Measurements from ENCODE around the gene SAP30BP.

SAP30BP gene

GRCh38 chr17:75685499-75685898 is 18.4 kb downstream of the SAP30BP start:
- DNase-seq (ENCODE audit: low read depth in 2 of 2) = no peak

DNA sequence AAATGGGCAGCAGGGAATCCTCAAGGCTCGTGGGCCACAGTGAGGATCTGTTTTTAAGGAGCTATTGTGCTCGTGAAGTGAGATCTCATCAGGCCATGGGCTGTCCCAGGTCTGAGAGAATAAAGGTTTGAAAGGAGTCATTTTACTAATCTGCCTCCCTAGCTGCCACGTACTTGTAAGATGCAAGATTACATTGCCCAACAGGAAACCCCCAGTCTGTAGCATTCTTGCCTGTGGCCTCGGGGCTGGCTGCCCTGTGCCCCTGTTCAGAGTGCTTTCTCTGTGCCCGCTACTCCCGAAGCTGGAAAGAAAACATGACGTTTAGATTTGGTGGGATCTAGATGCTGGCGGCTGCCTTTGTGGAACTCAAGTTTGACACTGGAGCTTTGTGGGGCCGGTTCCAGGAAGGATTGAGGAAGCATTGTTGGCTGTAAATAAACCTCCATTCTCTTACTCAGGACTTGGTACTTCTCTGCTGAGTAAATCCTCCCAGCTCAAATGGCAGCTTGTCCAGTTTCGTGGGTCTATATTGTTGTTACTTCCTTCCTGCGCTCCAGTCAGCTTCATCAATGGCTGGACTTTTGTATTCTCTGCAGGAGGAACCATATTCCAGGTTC is 21.2 kb downstream of the SAP30BP start:
- DNase-seq (ENCODE audit: low read depth in 2 of 2) = no peak

DNA sequence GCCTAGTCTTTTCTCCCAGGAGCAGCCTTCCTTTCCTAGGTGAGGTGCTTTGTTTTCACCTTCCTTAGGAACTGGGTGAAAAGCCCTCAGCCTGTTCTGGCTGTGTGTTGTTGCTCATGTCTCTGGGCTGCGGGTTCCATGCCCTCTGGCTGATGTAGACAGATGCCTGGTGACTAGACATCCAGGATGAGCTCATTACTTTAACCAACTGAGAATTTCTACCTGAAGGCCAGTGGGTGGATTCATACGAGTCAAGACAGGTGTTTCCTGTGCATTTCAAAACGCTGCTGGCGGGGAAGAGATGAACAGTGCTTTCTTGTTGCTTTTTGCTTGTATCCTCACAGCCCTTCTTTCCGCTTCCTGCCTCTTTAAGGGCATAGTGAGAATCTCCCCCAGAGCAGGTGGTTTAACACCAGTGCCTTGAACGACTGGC is 22.3 kb downstream of the SAP30BP start:
- DNase-seq (ENCODE audit: low read depth in 2 of 2) = peak in 1 of 2 donors; percentile 32

- peak; percentile 57 to 64 for DNase-seq (ENCODE audit: low read depth in 2 of 2)
Measured at GRCh38 chr17:75691371-75691791, 24.2 kb downstream of the SAP30BP start.

- no peak for DNase-seq (ENCODE audit: low read depth in 2 of 2)
Measured at GRCh38 chr17:75691801-75692626, 24.9 kb downstream of the SAP30BP start.

GRCh38 chr17:75692976-75693375 is 25.8 kb downstream of the SAP30BP start:
- no peak for DNase-seq (ENCODE audit: low read depth in 2 of 2)

GRCh38 chr17:75693500-75694481 is 26.7 kb downstream of the SAP30BP start:
- no peak for DNase-seq (ENCODE audit: low read depth in 2 of 2)

- no peak for DNase-seq (ENCODE audit: low read depth in 2 of 2)
Measured at GRCh38 chr17:75694536-75694935, 27.4 kb downstream of the SAP30BP start.

DNA sequence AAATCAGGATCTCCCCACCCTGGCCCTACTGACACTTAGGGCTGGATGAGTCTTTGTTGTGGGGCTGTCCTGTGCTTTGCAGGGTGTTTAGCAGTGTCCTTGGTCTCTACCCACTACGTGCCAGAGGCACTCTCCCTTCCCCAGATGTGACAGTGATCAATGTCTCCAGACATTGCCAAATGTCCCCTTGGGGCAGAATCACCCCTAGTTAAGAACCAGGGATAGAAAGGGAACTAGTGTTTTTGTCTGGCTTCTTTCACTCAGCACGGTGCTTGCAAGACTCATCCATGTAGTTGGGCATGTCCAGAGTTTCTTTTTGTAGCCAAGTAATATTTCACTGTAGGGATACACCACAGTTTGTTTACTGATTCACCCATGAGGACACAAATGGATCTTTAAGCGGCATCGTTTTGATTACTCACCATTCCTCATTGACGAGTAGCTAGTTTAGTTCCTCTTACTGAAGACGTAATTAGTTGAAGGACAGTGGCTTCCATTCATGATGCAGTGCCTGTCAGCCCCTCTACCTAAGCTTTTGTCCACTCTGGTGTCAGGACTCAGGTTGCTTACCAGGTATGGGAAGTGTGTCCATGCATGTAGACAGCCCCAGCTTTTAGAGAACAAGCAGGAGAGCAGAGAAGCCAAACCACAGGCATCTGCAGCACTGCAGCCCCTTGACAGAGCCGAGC is 28.1 kb downstream of the SAP30BP start:
- DNase-seq (ENCODE audit: low read depth in 2 of 2) = no peak

DNA sequence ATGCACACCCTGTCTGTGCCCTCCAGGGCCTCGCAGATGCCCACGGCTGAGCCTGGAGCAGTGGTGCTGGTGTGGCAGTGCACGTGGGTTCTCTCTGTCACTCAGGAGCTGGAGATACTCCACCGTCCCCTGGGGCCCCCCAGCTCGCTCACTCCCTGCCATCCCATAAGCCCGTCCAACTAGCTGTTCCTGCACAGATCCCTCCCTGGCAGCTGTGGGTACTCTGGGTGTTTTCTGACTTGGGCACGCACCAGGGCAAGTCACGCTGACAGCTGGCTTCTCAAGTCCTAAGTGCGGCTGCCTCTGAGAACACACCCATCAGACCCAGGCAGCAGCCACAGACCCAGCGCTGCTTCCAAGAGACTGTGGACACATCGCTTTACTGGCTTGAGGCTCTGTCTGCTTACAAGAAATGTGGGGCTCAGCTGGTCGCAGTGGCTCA is 28.7 kb downstream of the SAP30BP start:
- no peak for DNase-seq (ENCODE audit: low read depth in 2 of 2)

GRCh38 chr17:75697651-75698291 is 30.6 kb downstream of the SAP30BP start:
- no peak for DNase-seq (ENCODE audit: low read depth in 2 of 2)

DNA sequence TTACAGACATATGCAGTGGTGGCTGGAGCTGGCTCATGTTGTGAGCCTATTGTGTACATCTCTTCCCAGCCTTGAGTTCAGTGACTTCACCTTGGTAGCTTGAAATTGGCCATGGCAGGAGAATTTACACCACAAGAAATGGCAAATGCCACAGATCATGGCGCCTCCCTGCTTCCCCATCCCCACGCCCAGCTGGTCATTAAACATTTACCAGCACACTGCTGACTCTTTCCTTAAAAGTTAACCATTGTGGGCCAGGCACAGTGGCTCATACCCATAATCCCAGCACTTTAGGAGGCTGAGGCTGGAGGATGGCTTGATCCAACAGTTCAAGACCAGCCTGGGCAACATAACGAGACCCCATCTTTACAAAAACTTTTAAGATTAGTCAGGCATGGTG is 31.5 kb downstream of the SAP30BP start:
- no peak for DNase-seq (ENCODE audit: low read depth in 2 of 2)

DNA sequence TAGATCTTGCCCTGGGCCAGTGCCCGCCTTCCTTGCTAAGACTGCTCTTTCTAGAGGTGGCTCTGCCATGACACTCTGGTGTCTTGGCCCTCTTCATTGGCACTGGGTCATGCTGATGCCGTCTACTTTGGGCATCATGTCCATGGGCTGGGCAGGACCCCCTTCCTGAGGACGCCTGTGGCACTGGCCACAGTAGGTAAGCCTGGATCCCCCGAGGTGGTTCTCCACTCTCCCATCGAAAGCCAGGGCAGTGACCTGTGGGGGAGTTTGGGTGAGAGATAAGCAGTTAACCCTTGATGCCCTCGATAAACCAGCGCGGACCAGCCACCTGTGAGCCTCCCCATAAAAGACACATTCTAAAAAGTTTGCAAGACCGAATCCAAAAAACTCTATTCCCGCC is 34.1 kb downstream of the SAP30BP start:
- no peak for DNase-seq (ENCODE audit: low read depth in 2 of 2)

GRCh38 chr17:75703191-75703590 is 36.1 kb downstream of the SAP30BP start:
- no peak for DNase-seq (ENCODE audit: low read depth in 2 of 2)

DNA sequence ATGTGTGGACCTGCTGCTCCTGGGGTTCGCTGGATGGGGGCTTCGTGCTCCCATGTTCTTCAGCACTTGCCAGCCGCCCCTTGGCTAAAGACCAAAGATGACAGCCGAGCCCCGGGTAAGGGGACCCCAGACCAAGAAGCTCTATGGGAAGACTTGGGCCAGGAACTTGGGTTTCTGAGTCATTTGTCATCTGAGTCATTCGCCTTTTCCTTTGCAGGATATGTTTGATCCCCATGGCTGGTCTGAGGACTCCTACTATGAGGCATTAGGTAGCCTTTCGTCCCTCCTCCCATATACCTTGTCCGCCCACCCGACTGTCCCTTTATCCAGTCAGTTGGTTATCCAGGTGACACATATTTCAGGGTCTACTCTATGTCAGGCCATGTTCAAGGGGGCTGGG is 36.5 kb downstream of the SAP30BP start:
- no peak for DNase-seq (ENCODE audit: low read depth in 2 of 2)

DNA sequence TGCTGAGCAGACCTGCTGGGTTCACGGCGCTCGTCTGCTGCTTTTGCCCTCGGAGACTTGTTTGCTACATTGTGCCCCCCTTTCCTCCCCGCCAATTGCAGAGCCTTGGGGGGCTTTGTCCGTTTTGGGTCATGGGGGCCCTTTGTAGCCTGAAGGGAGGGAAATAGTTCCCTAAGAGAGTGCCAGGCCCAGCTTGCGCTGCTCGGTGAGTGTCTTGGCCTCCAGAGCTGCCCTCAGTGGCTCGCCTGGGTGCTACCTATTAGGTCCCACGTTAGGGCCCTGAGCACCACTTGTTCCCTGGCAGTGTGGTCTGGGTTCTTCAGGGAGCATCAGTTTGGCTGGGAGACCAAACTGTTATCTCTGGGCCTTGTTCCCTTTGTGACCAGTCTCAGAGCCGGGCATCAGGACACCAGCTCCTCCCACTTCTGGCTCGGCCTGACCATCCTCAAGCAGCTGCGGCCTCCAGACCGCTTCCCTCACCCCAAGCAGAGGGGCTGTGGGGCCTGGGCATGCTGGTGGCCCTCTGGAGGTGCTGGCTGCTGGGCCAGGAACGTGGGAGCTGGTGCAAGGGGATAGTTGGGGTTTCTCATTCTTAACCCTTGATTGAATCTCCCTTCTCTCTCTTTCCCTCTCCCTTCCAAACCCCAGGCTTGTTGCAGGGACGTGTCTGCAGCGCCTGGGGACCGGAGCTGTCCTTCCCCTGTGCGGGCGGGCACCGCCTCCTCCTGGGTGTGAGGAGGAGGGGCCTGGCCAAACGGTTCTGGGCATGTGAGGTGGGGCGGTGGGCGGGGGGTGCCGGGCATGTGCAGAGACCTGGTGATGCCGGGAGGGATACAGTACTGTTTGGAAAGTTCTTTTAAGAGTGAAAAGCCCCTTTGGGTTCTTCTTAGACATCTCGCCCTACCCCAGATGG is 38.1 kb downstream of the SAP30BP start:
- DNase-seq (ENCODE audit: low read depth in 2 of 2) = no peak

- no peak for DNase-seq (ENCODE audit: low read depth in 2 of 2)
Measured at GRCh38 chr17:75706042-75706728, 39.0 kb downstream of the SAP30BP start.

DNA sequence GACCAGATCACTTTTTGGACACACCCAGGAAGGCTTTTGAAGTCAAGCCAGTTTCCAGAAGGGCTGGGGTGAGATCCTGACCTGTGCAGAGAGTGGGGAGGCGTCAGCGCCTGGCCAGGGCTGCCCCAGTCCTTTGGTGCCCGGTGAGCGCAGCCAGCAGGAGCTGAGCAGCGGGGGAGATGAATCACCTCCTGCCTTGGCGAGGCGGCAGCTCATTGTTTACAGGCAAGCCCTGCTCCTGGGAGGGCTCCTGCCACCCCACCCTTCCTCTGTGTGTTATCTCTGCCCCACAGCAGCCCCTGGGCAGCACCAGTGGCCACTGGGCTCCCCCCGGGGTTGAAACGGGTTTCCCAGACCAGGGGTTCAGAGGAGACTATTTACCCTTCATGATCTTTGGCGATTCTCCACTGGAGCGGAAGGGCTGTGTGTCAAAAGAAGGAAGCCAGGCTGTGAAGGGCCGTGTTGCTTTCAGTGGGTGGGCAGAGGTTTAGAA is 40.0 kb downstream of the SAP30BP start:
- no peak for DNase-seq (ENCODE audit: low read depth in 2 of 2)

DNA sequence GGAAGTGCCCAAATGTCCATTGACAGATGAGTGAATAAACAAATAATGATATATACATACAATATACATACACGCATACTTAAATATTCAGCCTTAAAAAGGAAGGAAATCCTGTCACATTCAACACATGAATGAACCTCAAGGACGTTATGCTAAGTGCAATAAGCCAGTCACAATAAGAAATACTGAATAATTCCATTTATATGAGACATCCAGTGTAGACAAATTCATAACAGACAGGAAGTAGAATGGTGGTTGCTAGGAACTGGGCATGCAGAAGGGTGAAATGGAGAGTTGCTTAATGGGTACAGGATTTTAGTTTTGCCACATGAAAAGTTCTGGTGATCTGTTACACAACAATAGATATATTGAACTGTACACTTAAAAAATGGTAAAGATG is 45.3 kb downstream of the SAP30BP start:
- no peak for DNase-seq (ENCODE audit: low read depth in 2 of 2)
